Vagina (tissue), 2 donors: ENCODE data around the gene GREB1. TPM values are rescaled to one million over a fixed set of nuclear protein-coding genes. Genes with fewer than 3 reads are reported as not detected.

ENCODE experiments used
- DNase-seq, 2 donors: peaks; one replicate each; pipeline ENCODE4 v3.0.0-alpha.2; 2017; ENCODE audit errors: extremely low spot score in 2 of 2
- H3K27ac ChIP-seq: fragments of 200-600 bp; sonication (generic); one replicate; pipeline ENCODE4 v1.5.1; 2019
- H3K27me3 ChIP-seq: fragments of 200-600 bp; sonication (generic); one replicate; pipeline ENCODE4 v1.5.1; 2019
- H3K36me3 ChIP-seq, 2 donors: fragments of 200-600 bp; sonication (generic); one replicate each; pipeline ENCODE4 v1.5.1; 2017 to 2019
- H3K4me1 ChIP-seq: fragments of 200-600 bp; sonication (generic); one replicate; pipeline ENCODE4 v1.5.1; 2019
- H3K4me3 ChIP-seq, 2 donors: fragments of 200-600 bp; sonication (generic); 1 replicate in 1 of 2; 2 replicates in 1 of 2; pipeline ENCODE4 v1.5.1; 2016 to 2019
- H3K9me3 ChIP-seq: fragments of 200-600 bp; sonication (generic); one replicate; pipeline ENCODE4 v1.5.1; 2019
- POLR2A ChIP-seq, 2 donors: fragments of 450-650 bp; IDR thresholded peaks; one replicate each; pipeline ENCODE4 v1.6.1; 2017; ENCODE audit warnings: antibody characterized with exemption in 2 of 2, mild to moderate bottlenecking in 2 of 2, moderate library complexity in 2 of 2
- POLR2AphosphoS5 ChIP-seq, 2 donors: sonication (generic); formaldehyde crosslinking; IDR thresholded peaks; one replicate each; pipeline ENCODE4 v1.9.0; 2017; ENCODE audit warnings: antibody characterized with exemption in 2 of 2, mild to moderate bottlenecking in 2 of 2, low read depth in 1 of 2; ENCODE audit not compliant: insufficient read depth in 1 of 2
- intact Hi-C: fragments of 100-400 bp; cut with DNase I; formaldehyde crosslinking; loops from one replicate; pipeline ENCODE4 v1.15.1; 2023
- total RNA-seq: library from RNA; depleted of rRNA; stranded (reverse); fragments of >200 nt; gene quantifications from one replicate; pipeline ENCODE4 v1.2.3, GENCODE V29; 2016
- TF ChIP-seq, protein P1 (sequence below), 3 experiments: fragments of 450-650 bp in 2 of 3; fragments of 200-600 bp in 1 of 3; sonication (generic) in 1 of 3; IDR thresholded peaks; one replicate each; pipeline ENCODE4 v1.5.1; 2017 to 2019; ENCODE audit warnings: antibody characterized with exemption in 3 of 3, mild to moderate bottlenecking in 2 of 3, moderate library complexity in 2 of 3

The GREB1 gene
- total RNA-seq, 1 donor from 2014 or later = 35.4 TPM

DNA sequence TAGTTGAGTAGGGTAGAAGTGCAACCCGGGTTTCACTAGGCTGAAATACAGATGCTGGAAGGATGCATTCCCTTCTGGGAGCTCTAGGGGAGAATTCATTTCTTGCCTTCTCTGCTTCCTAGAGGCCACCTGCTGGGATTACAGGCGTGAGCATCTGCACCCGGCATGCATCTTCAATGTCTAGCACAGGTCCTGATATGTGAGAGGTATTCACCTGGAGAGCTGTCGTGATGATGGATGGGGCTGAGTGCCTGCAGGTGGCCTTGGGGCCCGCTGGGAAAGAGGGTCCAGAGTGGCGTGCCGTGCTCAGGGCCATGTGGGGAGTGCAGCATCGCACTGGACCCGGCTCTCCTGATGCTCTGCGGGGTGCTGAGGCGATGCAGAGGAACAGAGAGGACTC is 142.8 kb downstream of the GREB1 start:
- DNase-seq = no peak
- intact Hi-C loops = no loop called here
- Histone ChIP-seq H3K27ac (no peak overlapping the region), H3K9me3 (no peaks in the 10 kb centered on the region), H3K4me1 (no peaks in the 10 kb centered on the region), H3K36me3 (no peaks in the 10 kb centered on the region), H3K4me3 (no peak overlapping the region), H3K27me3 (no peaks in the 10 kb centered on the region)
- no peak for TF ChIP-seq POLR2A (IDR thresholded peaks at IDR 0.05)
- no peak for TF ChIP-seq POLR2AphosphoS5 (IDR thresholded peaks at IDR 0.05; ENCODE audit: insufficient read depth in 1 of 2, low read depth in 1 of 2)
- TF ChIP-seq, protein P1, sequence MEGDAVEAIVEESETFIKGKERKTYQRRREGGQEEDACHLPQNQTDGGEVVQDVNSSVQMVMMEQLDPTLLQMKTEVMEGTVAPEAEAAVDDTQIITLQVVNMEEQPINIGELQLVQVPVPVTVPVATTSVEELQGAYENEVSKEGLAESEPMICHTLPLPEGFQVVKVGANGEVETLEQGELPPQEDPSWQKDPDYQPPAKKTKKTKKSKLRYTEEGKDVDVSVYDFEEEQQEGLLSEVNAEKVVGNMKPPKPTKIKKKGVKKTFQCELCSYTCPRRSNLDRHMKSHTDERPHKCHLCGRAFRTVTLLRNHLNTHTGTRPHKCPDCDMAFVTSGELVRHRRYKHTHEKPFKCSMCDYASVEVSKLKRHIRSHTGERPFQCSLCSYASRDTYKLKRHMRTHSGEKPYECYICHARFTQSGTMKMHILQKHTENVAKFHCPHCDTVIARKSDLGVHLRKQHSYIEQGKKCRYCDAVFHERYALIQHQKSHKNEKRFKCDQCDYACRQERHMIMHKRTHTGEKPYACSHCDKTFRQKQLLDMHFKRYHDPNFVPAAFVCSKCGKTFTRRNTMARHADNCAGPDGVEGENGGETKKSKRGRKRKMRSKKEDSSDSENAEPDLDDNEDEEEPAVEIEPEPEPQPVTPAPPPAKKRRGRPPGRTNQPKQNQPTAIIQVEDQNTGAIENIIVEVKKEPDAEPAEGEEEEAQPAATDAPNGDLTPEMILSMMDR (IDR thresholded peaks at IDR 0.05) = no peak

DNA sequence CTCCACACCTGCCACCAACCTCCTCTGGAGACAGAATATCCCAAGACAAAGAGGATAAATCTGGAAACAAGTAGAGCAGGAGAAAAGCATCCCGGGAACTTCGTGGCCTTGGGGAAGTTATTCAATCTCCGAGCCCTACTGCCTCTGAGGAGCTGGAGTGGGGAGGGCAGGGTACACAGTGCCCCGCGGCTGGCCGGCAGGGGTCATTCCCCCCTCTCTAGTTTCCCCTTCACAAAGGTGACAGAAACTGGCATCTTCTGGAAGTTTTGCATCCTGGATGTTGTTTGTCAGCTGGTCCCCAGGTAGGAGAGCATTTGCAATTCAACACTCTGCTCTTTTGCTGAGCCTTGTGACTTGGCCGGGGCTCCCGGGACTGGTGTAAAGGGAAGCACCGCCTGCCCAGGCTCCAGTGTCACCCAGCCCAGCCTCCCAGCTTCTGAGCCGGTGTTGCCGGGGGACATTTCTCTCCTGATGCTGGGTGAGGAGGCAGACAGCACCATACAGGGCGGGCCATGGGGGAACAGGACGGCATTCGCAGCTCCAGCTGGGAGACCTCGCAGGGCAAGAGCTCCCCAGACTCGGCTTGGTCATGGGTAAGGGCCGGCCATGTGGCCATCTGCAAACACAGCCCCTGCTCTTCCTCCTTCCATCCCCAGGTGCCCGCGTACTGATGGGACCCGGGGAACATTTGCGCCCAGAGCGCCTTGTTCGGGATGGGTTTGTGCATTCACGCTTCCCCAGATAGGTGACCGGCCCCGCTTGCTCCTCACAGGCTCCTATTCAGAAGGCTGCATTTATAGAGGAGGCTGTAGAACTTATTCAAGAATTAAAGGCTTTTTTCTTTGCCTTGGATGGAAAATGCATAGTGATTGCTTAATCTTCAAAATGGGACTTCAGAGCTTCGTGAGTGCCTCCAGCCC is 143.6 kb downstream of the GREB1 start:
- H3K36me3 ChIP-seq = no peaks in the 10 kb centered on the region
- H3K4me1 ChIP-seq = no peaks in the 10 kb centered on the region
- TF ChIP-seq, protein P1 (IDR thresholded peaks at IDR 0.05) = no peak
- TF ChIP-seq POLR2A (IDR thresholded peaks at IDR 0.05) (no peak), POLR2AphosphoS5 (IDR thresholded peaks at IDR 0.05; ENCODE audit: insufficient read depth in 1 of 2, low read depth in 1 of 2) (no peak)
- H3K27ac ChIP-seq = no peak overlapping the region
- no peak overlapping the region for H3K4me3 ChIP-seq
- intact Hi-C loops = no loop called here
- no peaks in the 10 kb centered on the region for H3K9me3 ChIP-seq
- DNase-seq = no peak
- no peaks in the 10 kb centered on the region for H3K27me3 ChIP-seq

DNA sequence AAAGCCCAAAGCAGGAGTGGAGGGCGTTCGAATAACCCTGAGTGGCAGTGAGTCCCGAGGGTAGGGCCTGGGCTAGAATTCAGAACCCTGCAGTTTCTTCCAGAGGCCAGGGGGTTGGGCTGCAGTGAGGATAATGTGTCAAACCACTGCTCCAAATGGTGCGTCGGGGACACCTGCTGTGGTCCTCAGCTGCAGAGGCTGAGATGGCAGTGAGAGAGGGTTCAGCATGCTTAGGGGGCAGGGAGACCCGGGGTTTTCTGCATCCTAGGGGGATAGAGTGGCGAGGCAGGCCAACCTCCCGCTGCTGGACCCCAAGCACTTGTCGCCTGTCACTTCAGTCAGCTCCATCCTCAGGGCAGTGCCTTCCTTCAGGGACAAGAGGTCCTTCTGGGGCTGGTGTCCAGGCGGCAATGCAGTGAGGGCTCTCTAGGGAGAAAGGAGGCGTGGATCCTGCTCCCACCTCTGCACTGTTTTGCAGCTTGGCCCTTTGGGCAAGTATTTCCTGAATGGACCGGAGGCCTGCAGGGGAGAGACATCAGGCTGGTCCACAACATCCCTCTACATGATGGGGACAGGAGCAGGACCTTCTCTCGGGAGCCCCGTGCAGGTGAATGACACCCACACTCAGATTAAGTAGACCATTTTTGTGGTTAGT is 144.6 kb downstream of the GREB1 start:
- Histone ChIP-seq H3K4me3 (no peak overlapping the region), H3K9me3 (no peaks in the 10 kb centered on the region), H3K4me1 (no peaks in the 10 kb centered on the region), H3K36me3 (no peaks in the 10 kb centered on the region), H3K27ac (no peak overlapping the region), H3K27me3 (no peaks in the 10 kb centered on the region)
- intact Hi-C loops = no loop called here
- TF ChIP-seq POLR2AphosphoS5 (IDR thresholded peaks at IDR 0.05; ENCODE audit: insufficient read depth in 1 of 2, low read depth in 1 of 2) (no peak), POLR2A (IDR thresholded peaks at IDR 0.05) (no peak)
- TF ChIP-seq, protein P1 (IDR thresholded peaks at IDR 0.05) = no peak
- DNase-seq = no peak

DNA sequence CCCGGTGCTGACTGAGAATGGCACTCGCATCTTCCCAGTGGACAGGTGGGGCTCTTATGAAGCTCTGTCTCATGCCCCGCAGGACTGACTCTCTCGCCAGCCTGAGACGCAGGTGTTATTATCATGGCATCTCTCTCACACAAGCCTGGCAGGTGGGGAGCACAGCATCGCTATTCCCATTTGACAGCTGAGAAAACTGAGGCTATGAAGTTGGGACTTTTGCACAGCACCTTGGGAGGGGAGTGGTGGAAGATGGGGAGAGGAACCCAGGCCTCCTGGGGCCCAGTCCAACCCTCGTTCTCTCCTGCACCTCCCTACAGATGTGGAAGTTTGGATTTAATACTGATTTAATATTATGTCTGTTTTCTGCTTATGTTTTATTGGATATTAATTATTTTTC is 145.2 kb downstream of the GREB1 start:
- no peak overlapping the region for H3K27ac ChIP-seq
- no peak overlapping the region for H3K4me3 ChIP-seq
- H3K9me3 ChIP-seq = no peaks in the 10 kb centered on the region
- no peak for DNase-seq
- no peaks in the 10 kb centered on the region for H3K36me3 ChIP-seq
- intact Hi-C loops = no loop called here
- H3K4me1 ChIP-seq = no peaks in the 10 kb centered on the region
- TF ChIP-seq POLR2A (IDR thresholded peaks at IDR 0.05) (no peak), POLR2AphosphoS5 (IDR thresholded peaks at IDR 0.05; ENCODE audit: insufficient read depth in 1 of 2, low read depth in 1 of 2) (no peak)
- TF ChIP-seq, protein P1 (IDR thresholded peaks at IDR 0.05) = no peak
- no peaks in the 10 kb centered on the region for H3K27me3 ChIP-seq
